Right forelimb (tissue), 1 donor: Measurements from ENCODE around the gene CYP2W1.

Experiments
- DNase-seq: peaks from one replicate; pipeline ENCODE4 v3.0.0-alpha.2; 2018

CYP2W1 gene

DNA sequence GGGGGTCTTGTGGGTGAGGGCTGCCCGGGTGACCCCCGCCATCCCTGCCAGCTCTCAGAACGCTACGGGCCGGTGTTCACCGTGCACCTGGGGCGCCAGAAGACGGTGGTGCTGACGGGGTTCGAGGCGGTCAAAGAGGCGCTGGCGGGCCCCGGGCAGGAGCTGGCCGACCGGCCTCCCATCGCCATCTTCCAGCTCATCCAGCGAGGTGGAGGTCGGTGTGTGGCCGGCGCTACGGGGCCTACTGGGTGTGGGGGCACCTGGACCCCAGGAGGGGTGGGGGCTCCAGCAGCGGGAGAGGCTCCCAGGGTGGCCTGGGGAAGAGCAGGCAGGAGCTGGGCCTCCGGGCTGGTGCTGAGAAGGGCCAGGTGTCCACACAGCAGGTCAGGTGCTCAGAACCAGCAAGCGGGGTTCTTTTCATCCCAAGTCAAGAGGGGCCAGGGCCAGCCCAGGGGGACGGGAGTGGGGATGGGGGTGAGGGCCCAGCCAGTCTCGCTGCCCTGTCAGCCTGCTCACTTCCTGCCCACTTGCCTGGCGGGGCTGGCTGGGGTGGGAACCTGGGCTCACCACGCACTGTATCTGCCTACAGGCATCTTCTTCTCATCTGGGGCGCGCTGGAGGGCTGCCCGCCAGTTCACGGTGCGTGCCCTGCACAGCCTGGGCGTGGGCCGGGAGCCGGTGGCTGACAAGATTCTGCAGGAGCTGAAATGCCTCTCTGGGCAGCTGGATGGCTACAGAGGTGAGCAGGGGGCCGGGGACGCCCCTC lies 1.6 kb downstream of the CYP2W1 start:
- DNase-seq, result no peak

DNA sequence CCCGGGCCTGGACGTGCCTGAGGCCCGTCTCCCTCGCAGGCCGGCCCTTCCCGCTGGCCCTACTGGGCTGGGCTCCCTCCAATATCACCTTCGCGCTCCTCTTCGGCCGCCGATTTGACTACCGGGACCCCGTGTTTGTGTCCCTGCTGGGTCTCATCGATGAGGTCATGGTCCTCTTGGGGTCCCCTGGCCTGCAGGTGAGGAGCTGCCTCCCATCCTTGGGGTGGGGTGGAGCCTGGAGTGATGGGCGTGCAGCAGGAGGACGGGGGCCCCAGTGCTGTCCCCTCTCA lies 2.1 kb downstream of the CYP2W1 start:
- DNase-seq, result no peak

DNA sequence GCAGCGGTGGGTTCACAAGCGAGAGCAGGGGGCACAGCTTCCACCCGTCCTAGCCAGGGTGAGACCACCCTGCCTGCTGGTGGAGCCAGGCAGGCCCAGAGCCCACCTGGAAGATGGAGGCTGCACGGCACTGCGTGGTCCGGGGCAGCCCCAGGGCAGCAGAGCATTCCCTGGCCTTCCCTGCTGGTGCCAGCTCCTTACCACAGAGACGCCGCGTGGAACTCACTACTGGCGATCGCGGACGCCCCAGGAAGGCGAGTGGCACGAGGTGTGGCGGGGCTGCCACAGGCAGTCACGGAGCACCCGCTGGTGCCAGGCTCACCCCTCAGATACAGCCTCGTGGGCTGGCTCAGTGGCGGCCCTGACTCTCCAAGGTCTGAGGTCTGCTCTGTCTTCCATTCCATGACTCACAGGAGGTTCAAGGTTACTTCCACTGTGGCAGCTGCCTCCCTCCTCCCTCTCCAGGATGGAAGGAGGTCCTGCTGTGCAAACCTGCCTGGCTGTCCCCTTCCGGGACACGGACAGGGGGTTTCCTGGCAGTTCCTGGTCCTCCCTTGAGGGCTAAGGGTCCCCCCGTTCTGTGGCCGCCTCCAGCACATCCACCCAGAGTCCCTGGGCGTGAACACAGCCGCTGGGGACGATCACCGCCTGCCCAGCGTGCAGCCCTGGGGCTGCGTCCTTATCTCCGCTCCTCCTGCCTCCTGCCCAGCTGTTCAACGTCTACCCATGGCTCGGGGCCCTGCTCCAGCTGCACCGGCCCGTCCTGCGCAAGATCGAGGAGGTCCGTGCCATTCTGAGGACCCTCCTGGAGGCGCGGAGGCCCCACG lies 3.1 kb downstream of the CYP2W1 start:
- no peak for DNase-seq

DNA sequence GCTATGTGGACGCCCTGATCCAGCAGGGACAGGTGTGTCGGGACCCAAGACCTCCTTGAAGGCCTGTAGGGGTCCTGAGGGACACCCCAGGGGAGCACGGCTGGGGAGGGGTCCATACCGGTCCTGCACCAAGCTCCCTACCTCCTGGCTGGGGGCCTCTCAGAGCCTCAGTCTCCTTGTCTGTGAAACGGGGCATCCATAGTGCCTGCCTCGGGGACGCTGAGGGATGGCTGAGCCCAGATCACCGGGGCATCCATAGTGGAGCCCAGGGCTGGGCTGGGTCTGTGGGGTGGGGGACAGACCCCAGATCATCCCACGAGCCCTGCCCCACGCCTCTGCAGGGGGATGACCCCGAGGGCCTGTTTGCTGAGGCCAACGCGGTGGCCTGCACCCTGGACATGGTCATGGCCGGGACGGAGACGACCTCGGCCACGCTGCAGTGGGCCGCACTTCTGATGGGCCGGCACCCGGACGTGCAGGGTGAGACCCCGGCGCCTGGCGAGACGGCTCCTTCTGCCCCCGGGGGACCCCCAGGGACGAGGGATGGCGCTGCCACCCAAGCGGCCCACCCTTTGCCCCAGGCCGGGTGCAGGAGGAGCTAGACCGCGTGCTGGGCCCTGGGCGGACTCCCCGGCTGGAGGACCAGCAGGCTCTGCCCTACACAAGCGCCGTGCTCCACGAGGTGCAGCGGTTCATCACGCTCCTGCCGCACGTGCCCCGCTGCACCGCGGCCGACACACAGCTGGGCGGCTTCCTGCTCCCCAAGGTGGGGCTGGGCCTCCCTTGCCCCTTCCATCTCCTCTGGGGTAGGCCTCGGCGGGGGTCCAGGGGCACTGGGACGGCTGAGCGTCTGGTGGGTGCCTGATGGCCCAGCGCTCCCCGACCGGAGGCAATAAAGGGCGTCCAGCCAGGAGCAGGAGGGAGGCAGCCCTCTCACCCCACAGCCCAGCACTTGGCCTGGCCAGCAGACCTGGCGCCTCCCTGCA lies 4.1 kb downstream of the CYP2W1 start:
- DNase-seq, result no peak

DNA sequence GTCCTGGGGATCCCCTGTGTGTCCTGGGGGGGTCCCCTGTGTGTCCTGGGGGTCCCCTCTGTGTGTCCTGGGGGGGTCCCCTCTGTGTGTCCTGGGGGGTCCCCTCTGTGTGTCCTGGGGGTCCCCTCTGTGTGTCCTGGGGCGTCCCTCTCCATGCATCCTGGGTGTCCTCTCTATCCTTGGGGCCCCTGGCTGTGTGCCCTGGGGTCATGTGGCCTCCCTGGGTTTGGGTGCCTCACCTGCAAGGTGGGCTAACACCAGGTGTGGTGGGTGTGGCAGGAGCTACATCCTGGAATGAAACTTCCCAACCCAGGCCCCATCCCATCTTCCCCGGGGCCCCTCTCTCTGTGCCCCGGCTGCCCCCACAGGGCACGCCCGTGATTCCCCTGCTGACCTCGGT lies 4.9 kb downstream of the CYP2W1 start:
- no peak for DNase-seq

DNA sequence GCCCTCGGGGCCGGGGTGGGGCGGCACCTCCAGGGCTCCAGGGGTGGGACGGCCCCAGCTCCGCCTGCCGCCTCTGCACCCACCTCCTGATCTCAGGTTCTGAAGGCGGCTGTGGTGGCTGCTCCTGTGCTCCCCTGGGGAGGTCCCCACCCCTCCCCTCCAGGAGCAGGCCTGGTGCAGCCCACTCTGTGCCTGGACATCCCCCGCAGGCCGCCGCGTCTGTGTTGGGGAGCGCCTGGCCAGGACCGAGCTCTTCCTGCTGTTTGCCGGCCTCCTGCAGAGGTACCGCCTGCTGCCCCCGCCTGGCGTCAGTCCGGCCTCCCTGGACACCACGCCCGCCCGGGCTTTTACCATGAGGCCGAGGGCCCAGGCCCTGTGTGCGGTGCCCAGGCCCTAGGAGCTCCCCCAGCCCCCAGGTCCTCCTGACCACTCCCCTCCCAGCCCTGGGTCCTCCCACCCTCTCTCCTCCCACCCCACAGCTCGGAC lies 5.5 kb downstream of the CYP2W1 start:
- no peak for DNase-seq

DNA sequence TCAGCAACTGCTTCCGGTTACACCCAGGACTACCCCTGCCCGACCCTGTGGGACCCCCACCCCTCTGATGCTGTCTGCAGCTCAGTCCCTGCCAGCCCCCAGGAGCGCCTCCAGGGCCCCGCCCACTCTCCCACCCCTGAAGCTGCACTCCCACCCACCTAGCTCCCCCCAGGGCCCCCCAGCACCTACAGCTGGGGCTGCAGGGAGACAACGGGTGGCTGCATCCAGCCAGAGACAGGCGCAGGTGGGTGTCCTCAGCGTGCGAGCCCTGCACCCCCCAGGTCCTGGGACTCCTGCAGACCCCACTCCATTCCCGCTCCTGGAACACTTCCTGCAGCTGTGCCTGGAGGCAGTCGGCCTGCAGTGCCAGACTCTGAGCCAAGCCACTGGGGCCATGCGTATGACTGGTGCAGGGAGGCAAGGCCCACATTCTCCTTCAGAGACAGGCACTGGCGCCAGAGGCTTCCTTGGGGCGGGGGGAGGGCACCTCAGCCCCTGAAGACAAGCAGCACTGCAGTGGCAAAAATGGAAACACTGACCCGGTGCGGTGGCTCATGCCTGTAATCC lies 6.1 kb downstream of the CYP2W1 start:
- DNase-seq, result no peak

DNA sequence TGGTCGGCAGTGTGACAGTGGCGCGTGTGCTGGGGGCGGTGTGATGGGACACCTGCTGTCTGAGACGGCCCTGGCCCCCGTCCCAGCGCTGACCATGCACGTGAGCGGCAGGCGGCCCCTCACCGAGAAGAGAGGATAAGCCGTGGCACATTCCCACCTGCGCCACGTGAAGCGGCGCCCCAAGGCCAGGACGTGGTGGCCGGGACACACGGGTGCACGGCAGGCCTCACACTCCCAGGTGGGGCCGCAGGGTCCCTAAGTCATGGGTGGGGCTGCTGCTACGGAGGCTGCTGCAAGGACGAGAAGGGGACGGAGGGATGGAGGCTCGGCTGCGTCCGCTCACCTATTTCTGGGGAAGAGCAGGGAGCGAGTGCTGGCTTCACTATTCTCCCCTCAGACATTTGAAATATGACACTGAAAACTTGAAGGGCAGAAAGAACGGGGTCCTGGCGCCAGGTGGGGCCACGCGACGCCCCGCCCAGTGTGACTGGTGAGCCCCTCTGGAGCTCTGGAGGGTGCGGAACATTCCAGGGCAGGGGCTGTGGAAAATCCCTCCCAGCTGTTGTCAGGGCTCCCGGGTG lies 7.5 kb downstream of the CYP2W1 start:
- no peak for DNase-seq

DNA sequence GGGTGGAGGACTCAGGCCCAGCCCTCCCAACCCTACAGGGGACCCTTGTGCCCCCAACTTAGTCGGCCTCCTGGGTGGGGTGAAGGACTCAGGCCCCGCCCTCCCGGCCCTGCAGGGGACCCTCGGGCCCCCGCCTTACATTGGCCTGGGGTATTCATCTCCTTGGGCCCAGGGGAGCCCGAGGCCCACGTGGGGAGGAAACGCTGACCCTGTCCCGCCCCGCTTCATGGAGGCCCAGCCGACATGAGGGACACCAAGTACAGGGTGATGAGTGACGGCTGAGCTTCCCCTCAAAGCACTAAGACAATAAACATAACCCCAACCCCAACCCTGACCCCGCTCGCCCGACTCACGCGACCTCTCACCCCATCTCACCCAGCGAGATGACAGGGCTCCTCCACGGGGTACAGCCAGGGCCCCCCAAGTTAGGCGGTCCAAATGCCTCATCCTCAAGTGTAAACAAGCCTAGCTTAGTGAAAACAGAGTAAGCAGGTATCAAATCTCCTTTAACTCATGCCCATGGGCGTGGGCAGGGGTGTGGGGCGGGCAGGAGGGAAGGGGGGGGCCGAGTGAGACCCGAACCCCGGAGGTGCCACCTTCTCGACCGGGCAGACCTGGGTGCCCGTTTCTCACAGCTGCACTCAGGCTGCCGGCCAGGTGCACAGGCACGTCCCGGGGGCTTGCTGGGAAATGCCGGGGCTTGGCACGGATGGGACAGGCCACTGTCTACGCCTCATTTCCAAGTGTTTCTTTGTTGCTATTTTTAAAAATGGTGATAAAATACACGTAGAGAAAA lies 8.2 kb downstream of the CYP2W1 start:
- DNase-seq, result no peak

DNA sequence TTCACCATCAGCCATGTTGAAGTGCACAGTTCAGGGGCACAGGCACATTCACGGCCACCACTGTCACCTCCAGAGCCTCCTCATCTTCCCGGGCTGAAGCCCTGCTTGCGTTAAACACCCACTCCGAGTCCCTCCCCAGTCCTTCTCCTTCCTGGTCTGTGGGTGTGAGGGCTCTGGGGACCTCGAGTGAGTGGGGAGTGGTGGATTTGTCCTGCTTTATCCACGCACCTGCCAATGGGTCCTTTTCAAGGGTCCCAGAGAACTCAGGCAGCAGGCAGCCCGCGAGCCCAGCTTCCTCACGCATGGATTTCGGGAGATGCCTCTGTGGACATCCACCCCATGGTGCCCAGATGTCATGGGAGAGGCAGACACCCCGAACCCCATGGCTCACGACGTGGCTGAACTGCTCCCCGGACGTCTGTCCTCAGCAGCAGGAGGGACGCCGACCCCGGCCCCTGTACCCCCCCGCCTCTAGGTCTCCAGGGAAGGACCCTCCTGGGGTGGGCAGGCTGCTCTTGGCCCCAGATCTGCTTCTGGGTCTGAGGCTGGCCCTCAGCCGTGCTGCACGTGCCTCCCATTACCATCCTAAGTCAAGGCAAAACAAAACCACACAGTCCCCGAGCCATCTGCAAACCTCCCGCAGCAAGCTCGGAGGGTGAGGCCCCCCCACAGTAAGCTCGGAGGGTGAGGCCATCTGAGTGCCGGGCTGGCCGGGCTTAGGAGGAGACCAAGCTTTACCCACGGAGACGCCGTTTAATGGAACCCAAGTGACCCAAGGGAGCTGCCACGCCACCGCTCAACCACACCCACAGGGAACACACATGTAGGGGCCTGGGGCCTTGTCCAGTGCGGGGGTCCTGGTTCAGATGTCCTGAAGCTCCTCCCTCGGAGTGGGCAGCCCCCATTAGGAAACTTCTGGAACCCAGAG lies 9.0 kb downstream of the CYP2W1 start:
- DNase-seq, result no peak

DNA sequence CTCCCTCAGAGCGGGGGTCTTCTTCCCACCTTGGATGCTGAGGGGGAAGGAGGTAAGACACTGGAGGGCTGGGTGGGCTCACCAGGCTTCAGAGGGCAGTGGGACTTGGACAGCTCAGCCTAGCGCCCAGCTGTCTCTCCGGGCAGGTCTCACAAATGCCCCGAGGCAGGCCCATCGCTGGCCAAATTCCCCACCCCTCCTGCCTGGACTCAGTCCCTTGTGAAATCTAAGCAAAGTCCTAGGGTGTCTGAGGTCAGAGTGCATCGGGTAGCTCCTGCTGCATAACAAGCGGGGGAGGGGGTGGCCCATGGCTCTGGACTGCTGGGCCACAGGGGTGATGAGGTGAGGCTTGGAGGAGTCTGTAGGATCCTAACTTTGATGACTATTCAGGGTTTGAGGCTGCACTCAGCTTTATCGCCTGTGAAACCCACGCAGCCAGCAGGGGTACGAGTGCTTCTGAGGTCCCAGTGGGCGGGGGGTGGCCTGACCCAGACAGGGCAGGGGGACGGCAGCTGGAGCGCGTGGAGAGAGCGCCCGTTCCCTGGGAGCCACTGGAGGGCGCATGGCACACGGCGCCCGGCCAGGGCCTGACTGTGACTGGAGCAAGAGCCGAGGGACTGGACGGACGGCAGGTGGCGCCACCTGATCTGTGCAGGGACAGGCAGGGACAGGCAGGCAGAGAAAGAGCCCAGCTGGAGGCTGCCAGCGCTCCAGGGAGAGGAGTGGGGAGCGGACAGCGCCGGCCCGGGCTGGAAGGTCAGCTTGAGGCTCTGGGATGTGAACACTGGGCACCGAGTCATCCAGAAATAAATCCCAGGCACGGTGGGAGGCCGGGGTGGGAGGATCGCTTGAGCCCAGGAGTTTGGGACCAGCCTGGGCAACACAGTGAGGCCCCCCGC lies 10.0 kb downstream of the CYP2W1 start:
- DNase-seq, result peak; percentile 98

DNA sequence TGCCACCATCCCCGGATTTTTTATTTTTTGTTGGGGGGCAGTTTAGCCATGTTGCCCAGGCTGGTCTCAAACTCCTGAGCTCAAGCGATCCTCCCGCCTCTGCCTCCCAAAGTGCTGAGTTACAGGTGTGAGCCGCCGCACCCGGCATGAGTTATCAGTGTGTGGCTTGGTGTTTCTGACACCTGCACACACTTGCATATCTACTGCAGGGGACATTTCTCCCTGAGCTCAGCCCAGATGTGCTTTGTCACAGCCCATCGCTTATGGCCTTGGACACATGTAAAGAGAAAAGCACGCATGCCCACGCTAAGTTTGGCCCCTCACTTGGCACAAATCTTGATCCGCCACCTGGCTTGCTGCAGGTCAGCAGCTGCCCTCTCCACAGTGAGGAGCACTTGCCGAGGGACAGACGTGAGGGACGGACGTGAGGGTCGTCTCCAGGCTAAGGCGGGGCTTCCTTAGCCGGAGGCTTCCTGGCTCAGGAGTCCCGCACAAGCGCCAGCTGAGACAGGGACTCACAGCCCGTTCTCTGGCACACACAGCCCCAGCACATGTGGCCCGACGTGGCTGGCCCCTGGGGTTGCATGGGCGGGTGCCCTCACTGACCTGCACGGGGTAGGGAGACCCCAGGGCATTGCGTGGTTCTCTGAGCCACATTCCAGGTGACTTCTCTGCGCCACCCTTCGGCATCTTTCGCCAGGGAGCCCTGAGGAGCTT lies 11.8 kb downstream of the CYP2W1 start:
- DNase-seq, result no peak

DNA sequence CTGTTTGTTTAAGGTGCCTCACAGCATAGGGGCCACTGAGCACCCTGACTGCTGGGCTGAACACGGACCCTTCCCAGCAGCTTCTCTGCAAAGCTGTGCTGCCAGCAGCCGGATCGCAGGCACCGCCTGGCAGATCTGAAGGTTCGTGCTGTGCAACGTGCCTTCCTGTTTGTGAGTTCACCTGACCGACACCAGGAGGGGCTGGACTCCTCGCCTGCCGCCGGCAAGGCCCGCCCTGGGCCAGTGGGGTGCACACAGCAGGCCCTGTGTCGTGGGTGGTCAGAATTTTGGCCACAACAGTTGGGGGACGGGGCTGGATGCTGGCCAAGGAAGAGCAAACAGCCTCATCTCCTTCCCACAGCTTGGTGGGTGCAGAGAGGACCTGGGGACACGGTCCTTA lies 12.6 kb downstream of the CYP2W1 start:
- no peak for DNase-seq

DNA sequence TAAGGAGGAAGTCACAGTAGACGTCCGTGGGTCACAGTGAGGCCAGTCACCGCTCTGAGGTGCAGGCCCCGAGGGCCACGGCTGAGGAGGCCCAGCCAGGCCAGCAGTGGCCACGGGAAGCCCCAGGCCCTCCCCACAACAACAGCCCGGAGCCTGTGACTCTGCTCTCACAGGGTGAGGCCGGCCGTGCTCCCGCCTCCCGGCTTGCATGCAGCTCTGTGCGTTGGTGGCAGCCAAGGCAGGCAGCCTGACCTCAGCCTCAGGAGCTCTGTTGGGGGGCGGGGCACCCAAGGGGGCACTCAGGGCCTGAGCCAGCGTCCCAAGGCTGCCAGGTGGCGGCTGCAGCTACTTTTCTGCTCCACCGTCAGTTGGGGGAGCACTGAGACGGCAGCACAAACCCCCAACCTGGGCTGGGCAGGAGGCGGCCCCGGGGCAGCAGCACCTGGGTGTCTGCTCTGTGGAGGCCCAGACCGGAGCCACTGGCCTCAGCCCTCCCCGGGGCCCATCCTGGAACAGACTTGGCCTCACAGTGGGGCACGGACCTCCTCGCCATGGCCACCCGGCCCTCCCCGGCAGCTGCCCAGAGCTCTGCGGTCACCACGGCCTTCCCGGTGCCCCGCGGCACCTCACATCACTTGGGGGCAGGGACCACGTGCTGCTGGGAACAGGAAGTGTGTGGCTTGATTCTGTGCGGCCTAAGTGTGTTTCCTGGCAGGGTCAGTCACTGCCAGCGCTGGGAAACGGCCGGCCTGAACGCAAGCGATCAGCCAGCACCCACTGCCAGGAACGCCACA lies 13.3 kb downstream of the CYP2W1 start:
- no peak for DNase-seq

DNA sequence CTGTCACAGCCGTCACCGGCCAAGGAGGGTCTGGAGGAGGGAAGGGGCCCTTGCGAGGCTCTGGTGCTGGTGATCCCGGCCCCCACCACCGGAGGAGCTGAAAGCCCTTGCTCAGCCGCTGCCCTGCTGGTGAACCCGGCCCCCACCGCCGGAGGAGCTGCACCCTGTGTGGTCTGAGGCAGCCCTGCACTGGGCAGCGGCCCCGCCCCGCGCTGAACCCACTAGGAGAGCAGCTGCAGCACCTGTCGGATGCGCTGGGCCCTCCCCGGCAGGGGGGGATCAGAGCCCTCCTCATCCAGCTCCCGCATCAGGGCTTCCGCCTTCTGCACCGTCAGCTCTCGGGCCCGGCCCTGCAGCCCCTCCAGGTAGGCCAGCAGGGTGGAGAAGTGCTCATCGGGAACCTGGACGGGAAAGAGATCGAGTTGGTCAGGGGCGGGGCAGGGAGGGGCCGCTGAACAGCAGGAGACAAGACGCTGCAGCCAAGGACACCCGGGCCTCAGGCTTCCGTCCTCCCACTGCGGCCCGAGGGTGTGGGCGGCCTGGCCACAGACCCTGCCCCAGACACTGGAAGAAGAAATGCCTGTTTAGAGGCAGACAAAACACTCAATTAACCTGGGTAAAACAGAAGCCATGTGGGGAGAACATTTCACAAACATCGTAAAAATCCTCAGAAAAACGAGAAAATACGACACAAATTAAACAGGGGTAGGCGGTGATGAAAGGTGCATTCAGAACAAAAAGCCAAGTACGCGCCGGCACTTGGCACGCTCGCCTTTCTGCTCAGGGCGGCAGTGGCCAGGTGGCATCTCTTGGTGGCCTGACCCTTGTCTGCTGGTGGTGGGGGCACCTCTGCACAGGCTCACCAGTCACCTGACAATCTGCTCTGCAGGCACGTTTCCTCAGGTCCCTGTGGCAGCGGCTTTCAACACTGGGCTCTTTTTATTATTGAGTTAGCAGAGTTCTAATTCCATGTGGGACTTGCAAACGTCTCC lies 14.7 kb downstream of the CYP2W1 start:
- DNase-seq, result no peak

DNA sequence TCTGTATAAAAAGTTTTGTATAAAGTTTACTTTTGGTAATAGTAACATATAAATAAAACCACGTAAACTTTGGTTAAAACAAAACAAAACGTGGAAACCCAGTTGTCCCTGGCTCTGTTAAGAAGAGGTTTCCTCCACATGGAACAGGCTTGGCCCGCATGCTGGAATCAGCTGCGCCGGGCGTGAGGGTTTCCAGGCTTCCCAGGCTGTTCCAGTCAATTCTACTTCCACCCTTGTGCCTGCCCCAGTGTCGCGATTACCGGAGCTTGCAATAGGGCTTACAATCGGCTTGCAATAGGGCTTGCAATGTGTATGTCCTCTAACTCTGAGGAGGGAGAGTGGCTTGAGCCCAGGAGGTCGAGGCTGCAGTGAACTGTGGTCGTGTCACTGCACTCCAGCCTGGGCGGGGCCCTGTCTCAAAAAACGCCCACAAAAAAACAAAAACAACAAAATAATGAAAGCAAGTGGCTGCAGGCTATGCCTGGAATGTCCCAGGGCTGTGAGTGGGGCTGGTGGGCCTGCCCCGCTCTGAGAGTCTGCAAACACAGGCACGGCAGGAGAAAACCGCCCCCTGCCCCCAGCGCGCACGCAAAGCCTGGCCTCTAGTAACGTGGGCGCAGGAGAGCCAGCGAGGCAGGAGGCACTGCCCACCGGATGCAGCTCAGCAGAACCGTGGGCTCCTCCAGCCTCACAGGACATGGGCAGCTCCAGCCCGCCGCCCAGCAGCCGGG lies 16.3 kb downstream of the CYP2W1 start:
- DNase-seq, result no peak
